ENCODE data around the gene EDN3.

Gene EDN3

DNA sequence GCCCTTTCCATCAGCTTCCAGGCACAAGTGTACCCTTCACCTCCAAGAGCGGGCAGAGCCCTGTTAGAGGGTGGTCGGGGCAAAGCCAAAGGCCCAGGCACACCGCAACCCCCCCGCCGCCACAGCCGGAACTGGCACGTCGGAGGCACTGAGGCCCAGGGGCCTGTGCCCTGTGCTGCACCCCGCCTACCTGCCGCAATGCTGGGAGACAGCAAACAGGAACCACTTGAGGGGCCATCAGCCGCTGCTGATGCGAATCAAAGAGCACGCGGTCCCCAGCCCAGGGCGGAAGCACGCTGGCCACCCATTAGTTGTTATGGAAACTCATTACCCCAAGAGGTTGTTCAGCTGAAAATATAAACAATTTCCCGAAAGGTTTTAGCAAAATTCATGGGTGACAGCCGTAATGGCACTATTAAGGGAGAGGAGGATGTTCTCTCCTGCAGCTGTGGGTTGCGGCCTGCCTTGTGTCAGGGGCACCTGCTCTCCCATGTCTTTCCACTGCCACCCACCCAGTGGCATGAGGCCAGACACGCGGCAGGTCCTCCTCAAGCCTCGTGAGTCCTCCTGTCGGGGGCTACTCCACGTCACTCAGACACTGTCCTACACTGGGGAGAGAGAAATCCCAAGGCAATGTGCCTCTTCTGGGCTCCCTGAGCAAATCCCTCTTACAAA is 65.3 kb downstream of the EDN3 start:
- DNase-seq: no peak

DNA sequence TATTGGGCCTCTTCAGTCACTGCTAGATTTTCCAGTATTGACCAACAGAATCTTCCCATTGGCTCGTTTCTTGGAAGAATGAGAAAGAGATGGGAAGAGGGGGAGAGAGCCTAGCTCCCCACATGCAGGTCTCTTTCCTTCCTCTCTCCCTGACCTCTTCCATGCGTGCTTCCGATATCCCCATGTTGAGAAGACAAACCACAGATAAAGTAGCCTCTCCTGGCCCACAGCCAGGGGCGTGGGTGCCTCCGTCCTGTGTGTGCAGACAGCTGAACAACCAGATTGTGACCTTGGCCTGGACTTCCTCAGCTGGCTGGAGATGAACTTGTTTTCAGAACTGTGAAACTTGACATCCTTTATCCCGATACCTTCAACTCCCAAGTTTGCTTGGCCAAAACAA is 71.0 kb downstream of the EDN3 start:
- DNase-seq: no peak

DNA sequence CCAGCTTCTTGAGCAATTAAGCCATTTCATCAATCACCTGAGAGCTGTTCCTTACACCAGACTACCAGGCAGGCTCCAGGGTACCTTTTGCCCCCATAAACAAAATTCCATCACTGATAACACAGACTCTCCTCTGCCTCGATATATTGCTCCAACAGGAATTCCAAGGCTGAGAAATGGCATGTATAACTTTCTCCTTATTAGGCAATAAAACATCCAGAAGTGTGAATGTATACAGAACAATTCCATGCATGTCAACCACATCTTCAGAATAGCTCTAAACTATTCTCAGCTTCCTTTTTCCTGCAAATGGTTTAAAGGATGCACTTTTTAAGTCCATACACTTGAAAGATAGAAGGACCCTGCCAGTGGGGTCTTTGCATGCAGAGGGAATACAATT is 73.8 kb downstream of the EDN3 start:
- DNase-seq: no peak

DNA sequence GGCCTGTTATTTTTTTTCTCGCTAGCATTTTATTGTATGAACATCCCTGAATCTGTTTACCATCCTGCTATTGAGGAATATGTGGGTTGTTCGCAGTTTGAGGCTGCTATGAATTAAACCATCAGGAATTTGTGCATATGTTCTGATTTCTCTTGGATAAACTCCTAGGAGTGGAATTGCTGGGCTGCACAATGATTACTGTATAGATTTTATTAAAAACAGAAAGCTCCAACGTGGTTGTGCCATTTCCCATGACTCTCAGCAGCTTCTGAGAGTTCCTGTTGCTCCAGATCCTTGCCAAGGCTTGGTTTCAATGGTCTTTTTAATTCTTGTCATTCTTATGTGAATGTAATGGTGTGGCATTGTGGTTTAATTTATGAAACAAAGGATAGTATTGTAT is 75.1 kb downstream of the EDN3 start:
- DNase-seq: no peak

Measured in T-helper 2 cell (primary cell).